H1 (cell line): ENCODE measurements around the gene C1orf21. TPM values are rescaled to one million over a fixed set of nuclear protein-coding genes. Genes with fewer than 3 reads are reported as not detected.

ENCODE experiments used
- CTCF ChIA-PET: fragments of 300-600 bp; sonication (Branson Sonifier 250); formaldehyde crosslinking; loops from one replicate; lab custom pipeline; 2021; ENCODE audit not compliant: partially characterized antibody; lab: Charles Lee
- POLR2A ChIA-PET: fragments of 300-600 bp; sonication (Branson Sonifier 250); formaldehyde crosslinking; loops from one replicate; lab custom pipeline; 2021; ENCODE audit warnings: inconsistent platforms; ENCODE audit not compliant: partially characterized antibody; lab: Charles Lee
- DNase-seq, 2 experiments: peaks; one replicate each; pipeline versions ENCODE4 v3.0.0 to v3.0.0-alpha.2; 2010 to 2022; ENCODE audit warnings: low spot score in 2 of 2, low read depth in 1 of 2, mixed read lengths in 1 of 2
- FAIRE-seq: peaks from 2 replicates; lab custom pipeline; 2011; peaks lifted over from hg19 to GRCh38; lab: Jason Lieb, UNC
- H2AFZ ChIP-seq: 2 replicates; pipeline ENCODE4 v1.8.1; 2012; ENCODE audit warnings: low read length, inconsistent platforms
- H2AK5ac ChIP-seq: 2 replicates; pipeline ENCODE4 v1.6.1; 2013; ENCODE audit warnings: low read depth, low read length
- H2BK120ac ChIP-seq: replicated peaks from 2 replicates; pipeline ENCODE3; 2013; ENCODE audit warnings: low read depth, low read length, inconsistent platforms
- H2BK12ac ChIP-seq: 2 replicates; pipeline ENCODE4 v1.6.1; 2013; ENCODE audit warnings: low read depth, low read length
- H2BK15ac ChIP-seq: 2 replicates; pipeline ENCODE4 v1.6.1; 2013; ENCODE audit warnings: low read length
- H2BK20ac ChIP-seq: 2 replicates; pipeline ENCODE4 v1.6.1; 2013; ENCODE audit warnings: low read length
- H2BK5ac ChIP-seq: 2 replicates; pipeline ENCODE4 v1.6.1; 2013; ENCODE audit warnings: low read depth, low read length
- H3K14ac ChIP-seq: 2 replicates; pipeline ENCODE4 v1.6.1; 2013; ENCODE audit warnings: inconsistent platforms; ENCODE audit not compliant: insufficient read length
- H3K18ac ChIP-seq: 2 replicates; pipeline ENCODE4 v1.6.1; 2013; ENCODE audit warnings: low read length; ENCODE audit errors: extremely low read depth
- H3K23ac ChIP-seq: 2 replicates; pipeline ENCODE4 v1.6.1; 2013; ENCODE audit warnings: inconsistent platforms; ENCODE audit not compliant: insufficient read length
- H3K23me2 ChIP-seq: 2 replicates; pipeline ENCODE4 v1.6.1; 2013; ENCODE audit warnings: low read depth, low read length
- H3K27ac ChIP-seq: 2 replicates; pipeline ENCODE4 v1.6.1; 2011; ENCODE audit warnings: low read depth, low read length, inconsistent platforms
- H3K27me3 ChIP-seq, 4 experiments: replicated peaks in 1 of 4; 1 replicate in 1 of 4; 2 replicates in 3 of 4; pipeline versions ENCODE4 v1.6.1 to v1.8.1; 2011 to 2013; ENCODE audit warnings: low read length in 3 of 4, mild to moderate bottlenecking in 3 of 4, inconsistent platforms in 2 of 4, mixed read lengths in 2 of 4, moderate library complexity in 1 of 4; ENCODE audit not compliant: control insufficient read depth in 3 of 4, insufficient read depth in 3 of 4; ENCODE audit errors: extremely low read depth in 1 of 4
- H3K36me3 ChIP-seq, 4 experiments: 2 replicates each; pipeline versions ENCODE4 v1.6.1 to v1.8.1; 2011 to 2013; ENCODE audit warnings: mild to moderate bottlenecking in 4 of 4, low read length in 3 of 4, moderate library complexity in 2 of 4, control low read depth in 1 of 4, inconsistent platforms in 1 of 4; ENCODE audit not compliant: insufficient read depth in 4 of 4, control insufficient read depth in 2 of 4
- H3K4ac ChIP-seq: replicated peaks from 2 replicates; pipeline ENCODE3; 2013; ENCODE audit warnings: low read length, low read depth, mixed read lengths, inconsistent platforms; ENCODE audit not compliant: insufficient read length
- H3K4me1 ChIP-seq, 4 experiments: replicated peaks in 1 of 4; 1 replicate in 1 of 4; 2 replicates in 3 of 4; pipeline versions ENCODE4 v1.6.1 to v1.8.1; 2011 to 2013; ENCODE audit warnings: low read length in 3 of 4, inconsistent platforms in 2 of 4, mixed read lengths in 1 of 4; ENCODE audit not compliant: insufficient read depth in 4 of 4, control insufficient read depth in 3 of 4
- H3K4me2 ChIP-seq, 2 experiments: 2 replicates each; pipeline versions ENCODE4 v1.6.1 to v1.8.1; 2011 to 2013; ENCODE audit warnings: low read depth in 2 of 2, low read length in 2 of 2, control low read depth in 1 of 2, inconsistent platforms in 1 of 2, mild to moderate bottlenecking in 1 of 2; ENCODE audit not compliant: insufficient read depth in 1 of 2
- H3K4me3 ChIP-seq, 4 experiments: fragments of 200-600, 300-600 bp in 1 of 4; sonication (generic), shearing (Covaris generic), sonication (Bioruptor Twin) in 1 of 4; 2 replicates each; pipeline versions ENCODE4 v1.5.1 to v1.8.1; 2011 to 2016; ENCODE audit warnings: low read length in 4 of 4, low read depth in 3 of 4, control low read depth in 2 of 4, inconsistent platforms in 2 of 4, mild to moderate bottlenecking in 2 of 4, mixed read lengths in 1 of 4, moderate library complexity in 1 of 4; ENCODE audit not compliant: insufficient read depth in 2 of 4; ENCODE audit errors: extremely low read depth in 1 of 4
- H3K56ac ChIP-seq: replicated peaks from 2 replicates; pipeline ENCODE3; 2013; ENCODE audit warnings: low read depth, mild to moderate bottlenecking, mixed read lengths, low read length, inconsistent platforms; ENCODE audit not compliant: insufficient read length
- H3K79me1 ChIP-seq: 2 replicates; pipeline ENCODE4 v1.6.1; 2013; ENCODE audit warnings: low read depth, low read length, control low read depth
- H3K79me2 ChIP-seq, 2 experiments: 2 replicates each; pipeline versions ENCODE4 v1.6.1 to v1.8.1; 2012 to 2013; ENCODE audit warnings: low read length in 2 of 2, mild to moderate bottlenecking in 2 of 2, inconsistent platforms in 1 of 2; ENCODE audit not compliant: insufficient read depth in 2 of 2, control insufficient read depth in 1 of 2
- H3K9ac ChIP-seq, 4 experiments: replicated peaks in 1 of 4; 1 replicate in 1 of 4; 2 replicates in 3 of 4; pipeline versions ENCODE4 v1.6.1 to v1.8.1; 2011 to 2013; ENCODE audit warnings: low read depth in 3 of 4, low read length in 3 of 4, control low read depth in 2 of 4, mild to moderate bottlenecking in 2 of 4, moderate library complexity in 2 of 4, inconsistent platforms in 1 of 4; ENCODE audit errors: extremely low read depth in 1 of 4
- H3K9me3 ChIP-seq, 2 experiments: 2 replicates each; pipeline versions ENCODE4 v1.6.1 to v1.8.1; 2012 to 2013; ENCODE audit warnings: mild to moderate bottlenecking in 2 of 2, moderate library complexity in 2 of 2, control low read depth in 1 of 2, inconsistent platforms in 1 of 2, low read depth in 1 of 2, low read length in 1 of 2, mixed read lengths in 1 of 2; ENCODE audit not compliant: insufficient read depth in 2 of 2
- H4K20me1 ChIP-seq, 2 experiments: replicated peaks in 1 of 2; 2 replicates each; pipeline versions ENCODE3 to v1.8.1; 2011 to 2013; ENCODE audit warnings: inconsistent platforms in 2 of 2, low read length in 2 of 2, mild to moderate bottlenecking in 1 of 2; ENCODE audit not compliant: insufficient read depth in 2 of 2, control insufficient read depth in 1 of 2
- H4K5ac ChIP-seq: 2 replicates; pipeline ENCODE4 v1.6.1; 2013; ENCODE audit warnings: low read length, low read depth, mixed read lengths, inconsistent platforms; ENCODE audit not compliant: insufficient read length
- H4K8ac ChIP-seq: 2 replicates; pipeline ENCODE4 v1.8.0; 2013; ENCODE audit warnings: mild to moderate bottlenecking, moderate library complexity, low read length, inconsistent platforms; ENCODE audit not compliant: insufficient read depth; ENCODE audit errors: extremely low read depth
- H4K91ac ChIP-seq: replicated peaks from 2 replicates; pipeline ENCODE3; 2013; ENCODE audit warnings: low read length, mixed read lengths, inconsistent platforms; ENCODE audit not compliant: insufficient read length
- BACH1 ChIP-seq: IDR thresholded peaks from 2 replicates; pipeline ENCODE4 v1.6.1; 2012; ENCODE audit warnings: low read length, improper control_type of control experiment
- CEBPB ChIP-seq: IDR thresholded peaks from 2 replicates; pipeline ENCODE4 v1.6.1; 2012; ENCODE audit warnings: low read depth, low read length
- HDAC2 ChIP-seq, 2 experiments: fragments of 300-600 bp in 1 of 2; sonication (generic) in 1 of 2; IDR thresholded peaks; 2 replicates each; pipeline ENCODE4 v1.6.1; 2011 to 2012; ENCODE audit warnings: low read depth in 2 of 2, low read length in 2 of 2, mild to moderate bottlenecking in 2 of 2, moderate library complexity in 2 of 2, borderline replicate concordance in 1 of 2, inconsistent platforms in 1 of 2
- HDAC6 ChIP-seq: IDR thresholded peaks from one replicate; pipeline ENCODE4 v1.7.1; 2012; ENCODE audit warnings: low read depth, mild to moderate bottlenecking, inconsistent platforms, low read length, moderate library complexity
- JUN ChIP-seq: IDR thresholded peaks from 2 replicates; pipeline ENCODE4 v1.6.1; 2011; ENCODE audit warnings: low read depth, mild to moderate bottlenecking, improper control_type of control experiment, low read length
- NRF1 ChIP-seq: IDR thresholded peaks from 2 replicates; pipeline ENCODE4 v1.6.1; 2011; ENCODE audit warnings: mild to moderate bottlenecking, low read depth, low read length, improper control_type of control experiment
- RBBP5 ChIP-seq: IDR thresholded peaks from 2 replicates; pipeline ENCODE4 v1.7.1; 2012; ENCODE audit warnings: low read depth, mild to moderate bottlenecking, inconsistent platforms, low read length, moderate library complexity, borderline replicate concordance
- RFX5 ChIP-seq: IDR thresholded peaks from 2 replicates; pipeline ENCODE4 v1.6.1; 2011; ENCODE audit warnings: low read depth, low read length, improper control_type of control experiment, borderline replicate concordance
- SP2 ChIP-seq: IDR thresholded peaks from 2 replicates; pipeline ENCODE4 v1.6.1; 2012; ENCODE audit warnings: mild to moderate bottlenecking, low read length, inconsistent platforms
- SRF ChIP-seq: IDR thresholded peaks from 2 replicates; pipeline ENCODE4 v1.6.1; 2011; ENCODE audit warnings: mild to moderate bottlenecking, low read depth, low read length, moderate library complexity
- TCF12 ChIP-seq: IDR thresholded peaks from 2 replicates; pipeline ENCODE4 v1.6.1; 2011; ENCODE audit warnings: low read depth, mild to moderate bottlenecking, low read length
- WGBS, 2 experiments: shearing (Covaris generic) in 1 of 2; methylation state at CpG; one replicate each; pipeline versions ENCODE4 v1.1.6 to v1.1.7; 2013 to 2015; ENCODE audit warnings: low lambda C conversion rate in 2 of 2, mixed read lengths in 2 of 2, inconsistent platforms in 1 of 2, low coverage in 1 of 2, missing lambda C conversion rate in 1 of 2; ENCODE audit not compliant: insufficient replicate concordance in 2 of 2, insufficient coverage in 1 of 2, insufficient read length in 1 of 2; ENCODE audit errors: extremely low coverage in 1 of 2, missing lambda C conversion rate in 1 of 2; 5-methylcytosine and 5-hydroxymethylcytosine counted together
- polyA plus RNA-seq, 7 experiments: library from polyadenylated mRNA; depleted of rRNA in 3 of 7; stranded (reverse) in 5 of 7; unstranded in 2 of 7; fragments of >200 nt in 5 of 7; fragments of 200-250 nt in 2 of 7; gene quantifications; 1 replicate in 5 of 7; 2 replicates in 1 of 7; 4 replicates in 1 of 7; pipeline versions ENCODE4 v1.2.1 to v1.2.3, GENCODE V29; 2011 to 2013; ENCODE audit warnings: missing spikeins in 2 of 7, mixed read lengths in 2 of 7
- total RNA-seq: library from RNA; stranded (reverse); fragmentation: NEBNext Ultra II Directional; extraction: Animal tissue kit (Norgen Biotek cat#: 25700); gene quantifications from 2 replicates; pipeline ENCODE4 v1.2.1, GENCODE V29; 2021
- TF ChIP-seq, protein P1 (sequence below): IDR thresholded peaks from 2 replicates; pipeline ENCODE4 v1.6.1; 2011; ENCODE audit warnings: low read length, improper control_type of control experiment

The C1orf21 gene
- total and polyA plus RNA-seq, 2 of the 8 experiments (the other 6 are each of a cell fraction or from before 2014, with no cell fraction given): 16.6 to 51.0 TPM

DNA sequence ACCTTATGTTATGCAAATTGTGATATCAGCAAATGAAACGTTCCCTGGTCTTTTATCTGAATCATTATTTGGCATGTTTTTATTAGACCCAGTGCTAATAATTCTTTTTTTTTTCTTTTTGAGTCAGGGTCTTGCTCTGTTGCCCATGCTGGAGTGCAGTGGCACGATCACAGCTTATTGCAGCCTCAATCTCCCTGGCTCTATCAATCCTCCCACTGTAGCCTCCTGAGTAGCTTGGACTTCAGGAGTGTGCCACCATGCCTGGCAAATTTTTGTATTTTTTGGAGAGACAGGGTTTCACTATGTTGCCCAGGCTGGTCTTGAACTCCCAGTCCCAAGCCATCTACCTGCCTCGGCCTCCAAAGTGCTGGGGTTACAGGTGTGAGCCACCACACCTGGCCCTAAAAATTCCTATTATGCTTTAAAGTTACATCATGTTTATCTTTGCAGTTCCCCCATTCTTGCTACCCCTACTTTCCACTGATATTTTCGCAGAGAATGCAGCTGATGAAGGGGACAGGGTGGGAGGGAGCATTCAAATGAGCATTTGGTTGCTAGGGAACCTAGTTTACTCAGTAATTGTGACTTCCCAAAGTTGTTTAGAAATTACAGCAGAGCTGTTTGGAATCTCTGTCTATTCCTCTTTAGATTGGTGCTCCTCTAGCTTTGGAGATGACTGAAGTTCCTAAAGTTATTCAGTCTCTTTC is 18.4 kb downstream of the C1orf21 start:
- Histone ChIP-seq H3K56ac (no peak overlapping the region), H2BK120ac (no peak overlapping the region), H2BK12ac (no peak overlapping the region), H4K5ac (no peak overlapping the region), H3K14ac (no peak overlapping the region), H3K23me2 (no peaks in the 10 kb centered on the region), H3K18ac (no peak overlapping the region), H3K27me3 (no peaks in the 10 kb centered on the region), H3K4ac (no peak overlapping the region), H3K79me2 (peaks cover 0 to 100% of the 10 kb centered on the region in 2 experiments; a peak in 2 of 4 replicates), H4K91ac (no peak overlapping the region), H2AK5ac (no peak overlapping the region), H3K9ac (no peak overlapping the region), H4K8ac (no peak overlapping the region), H3K23ac (no peak overlapping the region), H3K9me3 (no peaks in the 10 kb centered on the region), H2BK5ac (no peak overlapping the region), H3K4me1 (peaks cover 2 to 16% (median 7%) of the 10 kb centered on the region in 4 experiments; a peak in 6 of 7 replicates), H4K20me1 (peaks cover 2% of the 10 kb centered on the region in 2 experiments), H2AFZ (no peak overlapping the region), H2BK20ac (no peak overlapping the region), H3K36me3 (no peaks in the 10 kb centered on the region), H3K4me3 (no peak overlapping the region), H3K27ac (no peak overlapping the region), H2BK15ac (no peak overlapping the region), H3K79me1 (no peaks in the 10 kb centered on the region), H3K4me2 (no peak overlapping the region)
- peak; percentile 55 for FAIRE-seq
- no peak for DNase-seq
- ChIA-PET POLR2A (no interaction called here), CTCF (interaction anchor here (1.3 kb wide), 1 partner anchor 13 kb away, joined by 5 read pairs; no protein-coding TSS in a partner anchor)
- 82% methylated on average over 4 of the region's 4 CpGs; no CpG with 5 or more reads in 1 of the 2 experiments for WGBS, 2 experiments
- TF ChIP-seq NRF1: no peak
- TF ChIP-seq TCF12: no peak
- TF ChIP-seq, protein P1, sequence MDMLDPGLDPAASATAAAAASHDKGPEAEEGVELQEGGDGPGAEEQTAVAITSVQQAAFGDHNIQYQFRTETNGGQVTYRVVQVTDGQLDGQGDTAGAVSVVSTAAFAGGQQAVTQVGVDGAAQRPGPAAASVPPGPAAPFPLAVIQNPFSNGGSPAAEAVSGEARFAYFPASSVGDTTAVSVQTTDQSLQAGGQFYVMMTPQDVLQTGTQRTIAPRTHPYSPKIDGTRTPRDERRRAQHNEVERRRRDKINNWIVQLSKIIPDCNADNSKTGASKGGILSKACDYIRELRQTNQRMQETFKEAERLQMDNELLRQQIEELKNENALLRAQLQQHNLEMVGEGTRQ: no peak
- TF ChIP-seq CEBPB: no peak
- TF ChIP-seq HDAC2 (IDR thresholded peaks at IDR 0.05; ENCODE audit: borderline replicate concordance in 1 of 2, low read depth in 2 of 2, low read length in 2 of 2): no peak
- no peak for TF ChIP-seq SP2
- TF ChIP-seq SRF: no peak
- TF ChIP-seq JUN: no peak
- TF ChIP-seq RFX5: no peak
- no peak for TF ChIP-seq HDAC6
- no peak for TF ChIP-seq BACH1
- no peak for TF ChIP-seq RBBP5
